ENCODE results near the gene SANBR.
"Not testable (repeated sequence)": the region's sequence is repeated elsewhere in the genome, so short reads cannot be mapped to it uniquely, and the experiment has no call there.

The SANBR gene

DNA sequence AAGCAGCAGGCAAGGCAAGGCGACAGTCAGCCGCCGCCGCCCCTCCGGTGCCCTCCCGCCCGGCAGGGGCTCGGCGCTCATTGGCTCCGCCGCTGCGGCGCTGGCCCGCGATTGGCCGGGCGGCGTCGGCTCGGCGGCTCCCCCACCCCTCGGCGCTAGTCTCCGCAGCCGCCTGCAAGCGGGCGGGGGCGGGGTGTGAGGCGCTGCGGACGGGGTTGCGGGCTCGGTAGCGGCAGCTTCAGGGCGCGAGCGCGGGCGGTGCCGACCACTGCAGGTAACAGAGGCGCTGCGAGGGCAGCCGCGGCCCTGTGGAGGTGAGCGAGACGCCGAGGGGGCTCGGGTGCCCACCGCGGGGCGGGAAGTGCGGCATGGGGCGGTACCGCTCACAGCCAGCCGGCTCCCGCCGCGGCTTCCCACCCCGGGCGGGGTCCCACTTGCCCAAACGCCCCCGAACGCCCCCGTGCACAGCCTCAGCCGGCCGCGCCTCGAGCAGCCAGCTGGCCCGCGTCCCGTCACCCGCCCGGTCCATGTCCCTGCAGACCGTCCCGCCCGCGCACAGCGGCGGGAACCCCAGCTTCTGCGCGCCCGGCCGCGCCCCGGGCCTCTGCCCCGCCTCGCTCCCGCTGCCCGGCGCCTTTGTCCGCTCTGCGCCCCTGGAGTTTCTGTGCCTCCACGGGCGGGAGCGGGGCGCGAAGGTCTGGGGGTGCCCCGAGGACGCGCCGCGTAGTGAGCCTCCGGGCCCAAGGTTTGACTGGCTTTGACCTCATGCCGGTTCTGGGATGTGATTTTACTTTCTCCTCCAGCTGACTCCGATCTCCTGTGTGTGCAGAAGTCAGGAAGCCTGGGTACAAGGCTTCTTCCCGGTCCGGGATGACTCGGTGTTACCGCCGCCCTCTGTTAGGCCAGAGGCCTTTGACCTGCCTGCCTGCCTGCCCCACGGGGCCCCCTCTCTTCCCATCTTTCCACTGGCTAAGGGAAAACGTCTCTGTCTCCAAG, at the start of gene SANBR:
TSS of gene SANBR (plus strand) at position 158 of the 996 bp plus-strand sequence. CDS start 4,480 bp downstream, outside the sequence.
- peak; percentile 92 for DNase-seq

DNA sequence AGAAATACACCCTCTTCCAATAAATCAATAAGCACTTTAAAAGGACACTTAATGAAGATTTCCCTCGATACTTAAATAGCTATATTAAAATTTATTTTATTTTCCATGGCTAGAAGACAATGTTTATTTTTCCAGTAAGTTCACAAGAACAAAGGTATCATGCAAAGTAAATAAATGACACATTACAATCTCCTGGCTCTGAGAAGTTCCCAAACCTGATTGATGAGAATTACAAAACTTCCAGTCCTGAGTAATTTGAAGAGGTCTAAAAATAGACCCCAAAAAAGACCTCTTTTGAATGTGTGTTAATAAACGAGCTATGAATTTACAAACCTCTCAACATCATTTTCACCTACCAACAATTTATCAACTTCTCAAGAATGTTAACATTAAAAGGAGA, 49.7 kb upstream of the SANBR start:
- no peak for DNase-seq

DNA sequence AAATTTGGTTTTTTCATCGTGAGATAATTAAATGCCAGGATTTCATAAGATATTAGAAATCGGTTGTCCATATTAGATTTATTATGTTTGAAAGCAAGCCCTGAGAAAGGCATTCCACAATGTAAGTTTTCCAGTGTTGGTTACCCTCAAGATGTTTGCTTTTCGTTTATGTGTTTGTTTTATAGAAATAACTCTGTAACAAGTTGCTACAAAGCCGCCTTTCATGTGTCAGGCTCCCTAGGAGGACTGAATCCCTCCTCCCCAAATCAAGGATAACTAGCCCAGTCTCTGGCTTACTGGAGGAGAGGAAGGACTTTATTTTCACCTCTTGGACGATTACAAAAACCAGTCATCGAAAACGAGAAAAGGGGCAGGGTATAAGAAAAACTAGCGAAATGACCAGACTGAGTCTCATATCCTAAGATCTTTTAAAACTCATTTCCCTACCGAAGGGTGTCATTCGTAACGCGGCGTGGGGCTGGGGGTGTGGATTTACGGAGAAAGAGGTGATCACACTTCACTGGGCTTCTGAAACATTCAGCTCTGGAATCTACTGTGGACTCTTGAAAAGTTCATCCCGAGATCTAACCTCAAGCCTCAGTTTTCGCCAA, 49.2 kb upstream of the SANBR start:
- no peak for DNase-seq

DNA sequence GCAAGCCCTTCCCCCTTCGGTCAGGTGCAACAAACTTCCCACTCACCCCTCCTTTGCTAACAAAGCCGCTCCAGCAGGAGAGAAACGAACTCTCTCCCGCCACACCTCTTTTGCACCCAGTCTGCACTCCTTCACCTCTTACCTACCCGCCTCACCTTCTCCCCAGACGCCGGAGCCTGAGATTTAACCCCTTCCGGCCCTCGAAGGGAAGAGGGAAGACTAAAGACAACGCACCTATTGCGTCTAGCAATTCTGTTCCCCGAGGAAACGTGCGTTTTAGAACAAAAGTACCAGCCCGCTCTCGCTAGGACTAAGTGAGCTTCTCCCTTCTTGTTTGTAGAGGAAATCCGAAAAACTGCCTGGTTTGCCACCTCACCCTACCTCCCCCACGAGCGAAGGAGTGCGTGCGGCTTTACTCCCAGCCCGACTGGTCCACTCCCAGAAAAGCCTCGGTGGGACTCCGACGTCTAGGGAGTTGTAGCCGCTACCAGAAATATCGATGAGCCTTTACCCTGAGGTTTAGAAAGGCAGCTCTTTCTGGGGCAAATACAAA, 48.6 kb upstream of the SANBR start:
- DNase-seq = peak; percentile 97

DNA sequence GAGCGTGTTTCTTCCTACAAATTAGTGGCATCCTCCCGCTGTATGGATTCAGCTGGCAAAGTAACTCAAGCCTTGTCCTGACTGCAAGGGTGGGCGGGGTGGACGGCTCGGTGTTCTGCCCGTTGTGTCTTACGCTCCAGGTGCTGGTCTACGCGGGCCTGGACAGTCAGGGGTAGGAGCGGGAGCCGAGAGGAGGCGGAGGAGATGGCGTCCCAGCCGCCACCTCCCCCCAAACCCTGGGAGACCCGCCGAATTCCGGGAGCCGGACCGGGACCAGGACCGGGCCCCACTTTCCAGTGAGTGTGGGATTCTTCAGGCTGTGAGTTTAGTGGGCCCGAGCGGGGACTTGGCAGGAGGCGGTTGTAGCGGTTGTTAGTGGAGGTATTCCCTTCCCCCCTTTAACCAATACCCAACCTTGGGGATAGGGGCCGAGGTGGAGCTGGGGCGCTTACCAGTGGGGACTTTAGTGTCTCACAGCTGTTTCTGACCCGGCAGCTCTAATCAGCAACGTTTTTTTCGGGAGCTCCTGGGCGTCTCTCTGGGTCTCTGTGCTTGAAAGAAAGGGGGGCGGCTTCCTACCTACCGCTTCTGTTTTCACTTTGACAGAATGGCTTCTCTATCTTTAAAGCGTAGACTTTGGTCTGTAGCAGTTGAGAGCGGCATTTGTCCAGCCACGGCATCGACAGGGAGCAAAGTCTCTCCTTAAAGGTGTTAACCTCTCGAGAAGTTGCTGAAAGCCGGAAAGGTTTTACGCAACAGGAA, 47.9 kb upstream of the SANBR start, which contains the start of the genes PEX13 and PUS10:
TSS of gene PEX13 (plus strand) at position 165 of the 762 bp plus-strand sequence. CDS start at position 205, 40 bp downstream.
TSS of gene PUS10 (minus strand) at position 700 of the 762 bp plus-strand sequence. CDS start 6,365 bp downstream, outside the sequence.
- DNase-seq = peak; percentile 97

DNA sequence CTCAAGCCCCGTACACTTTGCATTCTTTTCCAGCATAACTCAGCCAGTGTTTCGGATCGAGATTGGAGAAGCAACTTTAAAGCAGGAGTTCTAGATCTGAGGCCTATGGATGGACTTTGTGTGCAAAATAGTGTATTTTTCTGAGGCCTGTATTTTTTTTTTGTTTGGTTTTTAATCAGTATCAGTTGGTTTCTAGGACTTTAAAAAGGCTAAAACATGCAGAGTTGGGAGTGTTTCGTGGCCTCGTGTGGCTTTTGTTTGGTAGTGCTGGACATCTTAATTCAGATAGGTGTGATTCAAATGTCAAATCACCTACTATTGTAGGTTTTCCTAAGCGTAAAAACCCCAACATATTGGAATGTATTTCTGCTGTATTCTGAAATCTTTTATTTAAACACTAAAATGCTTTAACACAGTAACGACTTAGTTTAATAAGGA, 47.3 kb upstream of the SANBR start:
- DNase-seq = no peak

DNA sequence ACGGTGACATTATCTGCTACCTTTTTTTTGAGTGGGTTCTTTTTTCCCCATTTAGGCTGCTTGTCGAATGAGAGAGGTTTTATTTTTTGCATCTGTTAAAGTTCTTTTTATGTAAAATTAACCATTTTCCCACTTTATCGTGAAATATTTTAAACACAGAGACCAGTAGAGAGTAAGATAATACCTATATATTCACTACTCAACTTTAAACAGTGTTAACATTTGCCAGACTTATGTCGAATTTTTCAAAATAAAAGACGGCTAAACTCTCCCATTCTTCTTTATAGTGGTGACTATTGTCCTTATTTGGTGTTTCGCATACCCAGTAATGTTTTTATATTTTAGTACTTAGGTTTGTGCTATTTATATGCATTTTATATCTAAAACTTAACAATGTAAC, 46.9 kb upstream of the SANBR start:
- DNase-seq = no peak

DNA sequence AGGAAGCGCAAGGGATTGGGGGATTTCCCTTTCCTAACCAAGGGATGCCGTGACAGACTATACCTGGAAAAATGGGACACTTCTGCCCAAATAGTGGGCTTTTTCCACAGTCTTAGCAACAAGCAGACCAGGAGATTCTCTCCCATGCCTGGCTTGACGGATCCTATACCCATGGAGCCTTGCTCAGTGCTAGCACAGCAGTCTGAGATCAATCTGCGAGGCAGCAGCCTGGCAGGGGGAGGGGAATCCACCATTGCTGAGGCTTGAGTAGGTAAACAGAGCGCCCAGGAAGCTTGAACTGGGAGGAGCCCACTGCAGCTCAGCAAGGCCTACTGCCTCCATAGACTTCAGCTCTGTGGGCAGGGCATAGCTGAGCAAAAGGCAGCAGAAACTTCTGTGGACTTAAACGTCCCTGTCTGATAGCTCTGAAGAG, 44.4 kb upstream of the SANBR start:
- no peak for DNase-seq

DNA sequence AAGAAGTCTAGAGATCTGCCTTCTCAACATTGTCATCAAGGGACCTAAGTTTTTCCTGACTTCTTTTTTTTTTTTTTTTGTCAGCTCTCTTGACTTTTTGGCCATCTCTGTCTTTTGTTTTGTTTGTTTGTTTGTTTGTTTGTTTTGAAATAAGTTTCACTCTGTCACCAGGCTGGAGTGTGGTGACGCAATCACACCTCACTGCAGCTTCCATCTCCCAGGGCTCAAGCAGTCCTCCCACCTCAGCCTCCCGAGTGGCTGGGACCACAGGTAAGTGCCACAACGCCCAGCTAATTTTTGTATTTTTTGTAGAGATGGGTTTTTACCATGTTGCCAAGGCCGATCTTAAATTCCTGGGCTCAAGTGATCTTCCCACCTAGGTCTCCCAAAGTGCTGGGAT, 42.0 kb upstream of the SANBR start:
- DNase-seq = no peak

DNA sequence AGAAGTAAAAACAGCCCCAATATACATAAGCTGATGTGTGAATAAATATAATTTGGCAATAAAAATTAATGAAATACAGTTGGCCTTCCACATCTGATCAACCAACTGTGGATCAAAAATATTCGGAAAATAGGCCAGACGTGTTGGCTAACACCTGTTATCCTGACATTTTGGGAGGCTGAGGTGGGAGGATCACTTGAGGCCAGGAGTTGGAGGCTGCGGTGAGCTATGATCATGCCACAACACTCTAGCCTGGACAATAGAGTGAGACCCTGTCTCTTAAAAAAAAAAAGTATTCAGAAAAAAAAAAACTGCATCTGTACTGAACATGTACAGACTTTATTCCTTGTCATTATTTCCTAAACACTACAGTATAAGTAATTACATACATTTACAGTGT, 36.1 kb upstream of the SANBR start:
- no peak for DNase-seq

DNA sequence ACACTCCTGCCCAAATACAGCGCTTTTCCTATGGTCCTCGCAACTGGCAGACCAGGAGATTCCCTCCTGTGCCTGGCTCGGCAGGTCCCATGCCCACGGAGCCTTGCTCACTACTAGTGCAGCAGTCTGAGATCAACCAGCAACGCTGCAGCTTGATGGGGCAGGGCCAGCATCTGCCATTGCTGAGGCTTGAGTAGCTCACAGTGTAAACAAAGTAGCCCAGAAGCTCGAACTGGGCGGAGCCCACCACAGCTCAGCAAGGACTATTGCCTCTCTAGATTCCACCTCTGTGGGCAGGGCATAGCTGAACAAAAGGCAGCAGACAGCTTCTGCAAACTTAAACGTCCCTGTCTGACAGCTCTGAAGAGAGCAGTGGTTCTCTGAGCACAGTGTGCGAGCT, 31.1 kb upstream of the SANBR start:
- not testable (repeated sequence) for DNase-seq

DNA sequence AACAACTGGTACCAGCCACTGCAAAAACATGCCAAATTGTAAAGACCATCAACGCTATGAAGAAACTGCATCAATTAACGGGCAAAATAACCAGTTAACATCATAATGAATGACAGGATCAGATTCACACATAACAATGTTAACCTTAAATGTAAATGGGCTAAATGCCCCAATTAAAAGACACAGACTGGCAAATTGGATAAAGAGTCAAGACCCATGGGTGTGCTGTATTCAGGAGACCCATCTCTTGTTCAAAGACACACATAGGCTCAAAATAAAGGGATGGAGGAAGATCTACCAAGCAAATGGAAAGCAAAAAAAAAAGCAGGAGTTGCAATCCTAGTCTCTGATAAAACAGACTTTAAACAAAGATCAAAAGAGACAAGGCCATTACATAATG, 29.0 kb upstream of the SANBR start:
- not testable (repeated sequence) for DNase-seq

DNA sequence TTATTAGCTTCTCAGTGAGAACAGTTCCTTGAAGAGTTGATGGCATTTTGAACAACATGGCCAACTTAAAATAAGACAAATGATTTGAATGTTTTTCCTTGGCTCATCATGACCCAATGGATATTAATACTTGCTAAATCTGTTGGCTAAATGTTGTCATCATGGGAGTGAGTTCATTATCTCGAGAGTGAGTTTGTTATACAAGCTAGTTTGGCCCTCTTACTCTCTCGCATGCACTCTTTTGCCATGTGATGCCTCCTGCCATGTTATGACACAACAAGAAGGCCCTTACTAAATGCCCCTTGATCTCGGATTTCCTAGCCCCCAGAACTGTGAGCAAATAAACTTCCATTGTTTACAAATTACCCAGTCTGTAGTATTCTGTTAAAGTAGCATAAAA, 22.9 kb upstream of the SANBR start:
- DNase-seq = no peak

DNA sequence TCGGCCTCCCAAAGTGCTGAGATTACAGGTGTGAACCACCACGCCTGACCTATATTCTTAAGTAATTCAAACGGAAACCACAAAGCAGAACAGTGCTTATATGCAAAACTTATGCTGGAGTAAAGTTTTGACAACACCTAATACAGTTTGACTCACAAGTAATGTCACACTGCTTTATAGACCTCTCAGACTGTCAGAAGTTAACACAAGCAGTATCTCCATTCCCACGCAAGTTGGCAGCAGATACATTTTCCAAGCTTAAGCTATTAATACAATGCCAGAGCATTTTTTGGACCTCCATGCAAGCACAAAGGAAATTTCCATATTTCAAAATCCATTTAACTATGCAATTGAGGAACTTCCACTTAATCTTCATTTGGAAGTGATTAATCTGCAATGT, 21.0 kb upstream of the SANBR start:
- no peak for DNase-seq

DNA sequence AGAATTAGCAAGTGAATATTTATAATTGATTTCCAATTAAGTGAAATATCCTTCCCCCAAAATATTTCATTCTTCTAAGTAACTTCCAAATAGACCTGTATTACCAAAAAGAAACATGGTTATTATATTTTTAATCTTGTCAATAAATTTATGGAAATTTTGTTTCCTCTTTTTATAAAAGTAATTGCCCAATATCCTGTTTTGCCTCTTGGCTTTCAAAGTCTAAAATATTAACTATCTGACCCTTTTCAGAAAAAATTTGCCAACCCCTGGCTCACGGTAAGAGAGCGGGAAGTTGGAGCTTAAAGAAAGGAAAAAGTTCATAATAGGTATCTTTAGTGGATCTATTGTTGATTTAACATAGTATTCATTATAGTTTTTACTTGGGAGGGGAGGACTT, 20.4 kb upstream of the SANBR start:
- DNase-seq = no peak

DNA sequence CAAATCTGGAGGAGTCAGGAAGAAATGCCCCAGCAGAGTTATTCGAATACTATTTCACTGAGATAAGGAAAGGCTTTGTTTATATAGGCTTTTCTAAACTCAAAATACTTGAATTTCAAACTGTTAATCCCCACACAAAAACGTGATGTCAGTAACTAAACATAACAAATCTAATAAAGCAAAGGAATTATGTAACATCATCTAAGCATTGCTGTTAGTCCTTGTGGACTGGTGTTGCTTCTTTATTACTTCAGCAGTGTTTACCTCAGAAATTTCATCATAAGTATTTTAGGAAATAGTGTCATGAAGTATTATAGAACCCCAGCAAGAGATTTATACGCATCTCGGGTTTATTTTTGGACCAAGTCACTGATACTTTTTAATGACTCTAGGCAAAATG, 19.7 kb upstream of the SANBR start:
- no peak for DNase-seq

DNA sequence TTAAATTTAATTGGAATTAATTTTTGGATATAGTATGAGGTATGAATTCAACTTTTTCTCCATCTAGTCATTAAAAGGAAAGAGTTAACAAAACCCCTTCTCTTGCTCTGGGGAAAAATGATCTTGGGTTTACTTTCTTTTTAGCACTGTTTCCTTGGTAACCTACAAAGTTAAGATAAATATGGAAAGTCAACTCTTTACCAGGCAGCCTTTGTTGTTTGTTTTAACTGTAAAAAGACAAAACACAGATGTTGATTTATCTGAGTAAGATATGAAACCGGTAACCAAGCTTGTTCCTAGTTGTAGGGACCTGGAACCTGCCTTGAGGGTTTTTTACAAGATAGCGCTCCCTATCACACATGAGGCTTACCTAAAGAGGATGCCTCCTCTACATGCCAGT, 10.1 kb upstream of the SANBR start:
- DNase-seq = no peak

DNA sequence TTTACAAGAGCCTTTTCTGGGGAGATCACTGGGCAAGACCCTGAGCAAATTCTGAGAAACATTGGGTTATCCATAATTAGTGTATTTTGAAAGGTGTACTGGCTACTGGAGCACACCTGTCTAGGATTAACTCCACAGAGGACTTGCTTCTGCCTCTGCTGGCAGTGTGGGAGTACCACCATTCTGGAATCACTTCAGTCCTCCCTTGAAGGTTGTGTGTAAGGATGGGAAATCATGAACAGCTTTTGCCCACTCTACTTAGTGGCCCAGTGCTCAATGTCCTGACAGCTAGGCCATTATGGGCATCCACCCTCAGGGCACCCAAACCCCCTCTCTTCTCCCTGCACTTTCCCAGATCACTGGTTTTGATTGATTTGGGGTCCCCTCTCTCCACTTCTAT, 8.1 kb upstream of the SANBR start:
- no peak for DNase-seq

DNA sequence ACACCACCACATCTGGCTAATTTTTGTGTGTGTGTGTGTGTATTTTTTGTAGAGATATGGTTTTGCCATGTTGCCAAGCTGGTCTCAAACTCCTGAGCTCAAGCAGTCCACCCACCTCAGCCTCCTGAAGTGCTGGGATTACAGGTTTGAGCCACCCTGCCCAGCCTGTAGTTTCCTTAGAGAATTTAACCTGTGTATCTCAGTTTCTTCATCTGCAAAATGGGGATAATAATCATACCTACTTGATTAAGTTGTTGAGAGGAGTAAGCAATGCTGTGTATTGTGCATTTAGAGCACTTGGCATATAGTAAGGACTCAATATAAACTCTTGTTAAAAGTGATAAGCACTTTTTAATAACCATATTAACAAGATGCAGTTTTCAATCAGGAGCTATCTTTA, 6.3 kb upstream of the SANBR start:
- DNase-seq = no peak

DNA sequence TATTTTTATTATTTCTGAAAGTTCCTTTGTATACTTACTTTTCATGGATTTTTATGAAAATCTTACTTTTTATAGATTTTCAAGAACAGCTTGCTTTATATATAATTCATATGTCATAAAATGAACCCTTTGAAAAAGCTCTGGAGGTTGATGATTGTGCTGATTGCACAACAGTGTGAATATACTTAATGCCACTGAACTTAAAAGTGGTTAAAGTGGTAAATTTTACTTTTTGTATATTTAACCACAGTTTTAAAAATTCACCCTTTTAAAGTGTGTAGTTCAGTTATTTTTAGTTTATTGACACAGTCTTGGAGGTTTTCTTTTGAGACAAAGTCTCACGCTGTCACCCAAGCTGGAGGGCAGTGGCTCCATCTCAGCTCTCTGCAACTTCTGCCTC, 8.4 kb downstream of the SANBR start:
- no peak for DNase-seq

DNA sequence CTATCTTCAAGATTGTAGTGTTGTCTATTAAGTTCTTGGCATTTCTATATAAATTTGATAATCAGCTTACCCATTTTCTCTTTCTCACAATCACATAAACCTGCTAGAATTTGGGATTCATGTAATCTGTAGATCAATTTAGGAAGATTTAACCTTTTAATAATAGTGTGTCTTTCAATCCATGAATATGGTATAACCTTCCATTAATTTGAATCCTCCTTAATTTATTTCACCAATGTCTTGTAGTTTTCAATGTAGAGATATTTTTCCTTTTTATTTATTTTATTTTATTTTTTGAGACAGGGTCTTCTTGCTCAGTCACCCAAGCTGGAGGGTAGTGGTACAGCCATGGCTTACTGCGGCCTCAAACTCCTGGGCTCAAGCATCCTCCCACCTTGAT, 20.2 kb downstream of the SANBR start:
- DNase-seq = no peak

DNA sequence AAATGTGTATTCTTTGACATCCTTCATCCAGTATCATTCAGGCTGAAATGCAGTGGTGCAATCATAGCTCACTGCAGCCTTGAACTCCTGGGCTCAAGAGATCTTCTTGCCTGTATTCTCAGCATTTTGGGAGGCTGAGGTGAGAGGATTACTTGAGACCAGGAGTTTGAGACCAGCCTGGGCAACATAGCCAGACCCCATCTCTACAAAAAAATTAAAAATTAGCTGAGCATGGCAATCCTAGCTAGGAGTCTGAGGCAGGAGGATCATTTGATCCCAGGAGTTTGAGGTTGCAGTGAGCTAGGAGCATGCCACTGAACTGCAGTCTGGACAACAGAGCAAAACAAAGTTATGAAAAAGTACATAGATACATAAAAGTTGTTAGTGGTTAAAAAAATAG, 24.1 kb downstream of the SANBR start:
- no peak for DNase-seq

DNA sequence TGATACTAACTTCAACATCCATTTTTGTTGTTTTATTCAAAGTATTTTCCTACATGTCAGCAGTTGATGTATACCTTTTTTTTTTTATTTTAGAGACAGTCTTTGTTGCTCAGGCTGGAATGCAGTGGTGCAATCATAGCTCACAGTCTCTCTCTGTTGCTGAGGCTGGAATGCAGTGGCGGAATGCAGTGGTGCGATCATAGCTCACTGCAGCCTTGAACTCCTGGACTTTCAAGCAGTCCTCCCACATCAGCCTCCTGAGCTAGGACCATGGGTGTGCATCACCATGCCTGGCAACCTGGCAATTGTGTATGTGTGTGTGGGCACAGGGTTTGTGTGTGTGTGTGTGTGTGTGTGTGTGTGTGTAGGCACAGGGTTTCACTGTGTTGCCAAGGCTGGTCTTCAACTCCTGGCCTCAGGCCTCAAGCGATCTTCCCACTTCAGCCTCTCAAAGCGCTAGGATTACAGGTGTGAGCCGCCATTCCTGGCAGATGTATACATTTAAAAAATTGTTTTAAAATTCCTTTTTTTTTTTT, 24.8 kb downstream of the SANBR start:
- no peak for DNase-seq
